HG03175 (cell line): ENCODE results near the gene SCEL.
"Not testable (repeated sequence)": the region's sequence is repeated elsewhere in the genome, so short reads cannot be mapped to it uniquely, and the experiment has no call there.

ENCODE experiments used
- ATAC-seq: cut with Tn5 transposase; IDR thresholded peaks from one replicate; pipeline ENCODE4 v1.9.1; 2021; ENCODE audit warnings: mild to moderate bottlenecking, moderate library complexity; ENCODE audit not compliant: unreplicated experiment

The SCEL gene

GRCh38 chr13:77535448-77535847 is at the start of gene SCEL:
TSS of gene SCEL (plus strand) at chr13:77535706. CDS start at chr13:77555876, 20,170 bp downstream.
- no peak for ATAC-seq

- ATAC-seq: peak; percentile 40
Observed at GRCh38 chr13:77489566-77490337, 45.8 kb upstream of the SCEL start.

DNA sequence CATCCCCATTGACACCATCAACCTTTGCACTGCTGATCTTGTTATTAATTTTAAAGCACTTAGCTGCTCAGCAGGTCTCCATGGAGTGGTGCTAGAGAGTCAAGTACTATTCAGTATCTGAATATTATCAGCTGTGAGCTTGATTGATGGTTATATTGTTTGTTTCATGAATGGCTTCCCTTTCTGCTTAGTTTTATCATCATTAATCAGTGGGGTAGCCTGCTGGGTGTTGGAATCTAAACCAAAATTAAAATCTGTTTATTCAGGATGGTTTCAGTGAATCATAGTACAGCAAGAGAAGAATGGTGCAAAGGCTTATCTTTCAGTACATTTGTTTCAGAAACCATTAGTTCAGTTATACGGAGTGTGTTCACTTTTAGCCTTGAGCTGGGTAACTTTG is 42.5 kb upstream of the SCEL start:
- ATAC-seq: peak; percentile 66

DNA sequence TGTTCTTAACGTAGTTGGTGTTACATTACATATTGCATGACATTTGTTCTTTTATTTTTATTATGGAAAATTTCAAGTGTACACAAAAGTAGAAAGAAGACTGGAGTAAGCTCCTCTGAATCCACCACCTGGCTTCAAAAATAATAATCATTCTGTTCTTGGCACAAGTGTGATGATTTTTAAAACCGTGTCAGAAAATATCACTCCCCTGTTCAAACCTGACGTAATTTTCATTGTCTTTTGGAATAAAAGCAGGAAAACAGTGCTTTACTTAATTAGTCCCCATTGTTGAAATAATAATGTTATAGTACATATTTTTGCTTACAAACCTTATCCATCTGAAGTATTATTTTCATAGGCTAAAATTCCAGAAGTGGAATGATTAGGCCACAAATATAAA is 41.3 kb upstream of the SCEL start:
- ATAC-seq: no peak

DNA sequence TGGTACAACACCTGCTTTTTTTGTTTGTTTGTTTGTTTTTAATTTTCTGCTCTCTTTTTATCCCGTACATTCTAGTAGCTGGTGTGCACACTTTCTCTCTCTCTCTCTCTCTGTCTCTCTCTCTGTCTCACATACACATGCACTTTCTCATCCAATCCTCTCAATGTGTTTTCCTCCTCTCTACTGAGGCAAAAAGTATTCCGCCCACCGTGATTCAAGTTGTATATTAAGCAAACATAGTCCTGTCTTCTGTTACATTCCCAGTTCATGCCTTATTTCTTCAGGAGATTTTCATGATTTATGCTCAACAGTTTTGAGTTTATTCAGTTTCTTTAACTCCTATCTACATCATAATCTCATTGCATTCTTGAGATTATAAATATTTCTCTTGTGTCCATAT is 38.2 kb upstream of the SCEL start:
- no peak for ATAC-seq

- no peak for ATAC-seq
Observed at GRCh38 chr13:77497835-77498234, 37.7 kb upstream of the SCEL start.

- peak; percentile 86 for ATAC-seq
Observed at GRCh38 chr13:77502104-77502720, 33.3 kb upstream of the SCEL start.

GRCh38 chr13:77503398-77503797 is 32.1 kb upstream of the SCEL start:
- ATAC-seq: no peak

DNA sequence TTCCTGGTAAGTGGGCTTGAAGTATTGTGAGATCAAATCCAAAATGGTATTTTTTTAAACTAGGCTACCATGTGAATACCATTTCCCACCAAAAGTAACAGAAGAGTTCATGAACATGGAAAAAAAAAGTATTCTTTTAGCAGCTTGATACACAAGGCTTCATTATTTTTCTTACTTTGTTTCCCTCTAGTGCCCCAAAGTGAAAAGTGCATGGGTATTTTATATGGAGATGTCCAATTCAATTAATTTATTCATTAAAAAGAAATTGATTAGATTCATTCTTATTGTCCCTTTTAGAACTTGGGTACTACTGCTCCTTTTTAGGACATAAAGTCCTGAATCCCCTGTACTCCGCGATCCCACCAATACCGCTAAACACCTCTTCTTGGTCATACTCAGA is 28.6 kb upstream of the SCEL start:
- no peak for ATAC-seq

DNA sequence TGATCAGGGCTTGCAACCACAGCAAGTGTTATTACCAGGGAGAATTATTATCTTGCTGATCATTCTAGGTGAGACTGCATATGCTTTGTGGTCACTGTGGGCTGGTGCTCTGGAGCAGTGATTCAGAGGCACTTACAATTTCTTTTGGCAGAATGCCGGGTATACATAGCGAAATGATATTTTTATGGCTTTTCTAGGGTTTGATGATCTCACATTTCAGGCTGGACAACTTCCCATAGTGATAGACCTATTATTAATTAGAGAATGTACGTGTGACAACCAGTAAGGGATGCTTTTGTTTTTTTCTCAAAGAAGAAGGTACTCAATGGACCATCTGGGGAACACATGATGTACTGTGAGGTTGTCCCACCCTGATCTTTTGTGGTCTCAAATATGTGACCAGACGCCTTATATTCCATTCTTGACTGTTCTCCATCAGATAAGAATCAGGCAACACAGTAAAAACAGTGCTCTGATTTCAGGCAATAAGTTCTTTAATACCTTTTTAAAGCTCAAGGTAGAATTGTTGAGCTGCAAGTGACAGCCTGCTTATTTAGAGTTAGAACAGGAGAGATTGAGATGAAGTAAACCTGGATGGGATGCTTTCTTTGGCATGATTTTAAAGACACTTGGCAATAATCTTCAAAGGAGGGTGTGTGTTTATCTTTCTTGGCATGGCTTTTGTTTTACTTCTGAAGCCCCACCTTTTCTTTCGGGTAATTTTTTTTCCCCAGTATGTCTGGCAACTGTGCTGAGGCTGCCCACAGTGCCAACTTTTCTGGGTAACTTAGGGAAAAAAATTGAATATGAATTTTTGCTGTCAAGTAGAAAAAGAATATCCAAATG is 27.4 kb upstream of the SCEL start:
- ATAC-seq: no peak

DNA sequence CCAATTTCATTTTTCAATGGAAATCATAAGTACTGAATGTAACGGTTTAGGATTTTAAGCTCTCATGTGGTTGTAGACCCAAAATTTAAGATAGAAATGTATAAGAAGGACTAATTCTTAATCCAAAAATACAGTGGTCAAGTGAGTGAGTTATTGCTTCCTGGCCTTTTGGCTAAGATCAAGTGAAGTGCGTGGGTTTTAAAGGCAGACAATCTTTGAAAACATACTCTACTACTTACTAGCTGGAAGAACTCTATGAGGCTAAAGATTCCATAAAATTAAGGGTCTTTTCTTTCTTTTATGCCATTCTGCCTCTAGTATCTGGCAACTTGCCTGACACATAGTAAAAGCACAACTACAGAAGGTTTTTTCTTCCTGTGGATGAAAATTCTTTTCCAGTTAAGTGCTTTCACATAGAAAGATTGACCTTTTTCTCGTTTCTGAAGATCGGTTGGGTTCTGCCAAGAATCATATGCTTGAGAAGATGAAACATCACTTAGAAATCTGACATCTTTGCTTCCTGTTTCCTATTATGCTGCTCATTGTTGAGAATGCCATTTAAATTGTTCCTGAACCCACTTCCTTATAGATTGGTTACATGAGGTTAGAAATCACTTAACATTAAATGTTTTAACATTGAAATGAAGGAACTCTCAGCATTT is 26.4 kb upstream of the SCEL start:
- ATAC-seq: no peak

DNA sequence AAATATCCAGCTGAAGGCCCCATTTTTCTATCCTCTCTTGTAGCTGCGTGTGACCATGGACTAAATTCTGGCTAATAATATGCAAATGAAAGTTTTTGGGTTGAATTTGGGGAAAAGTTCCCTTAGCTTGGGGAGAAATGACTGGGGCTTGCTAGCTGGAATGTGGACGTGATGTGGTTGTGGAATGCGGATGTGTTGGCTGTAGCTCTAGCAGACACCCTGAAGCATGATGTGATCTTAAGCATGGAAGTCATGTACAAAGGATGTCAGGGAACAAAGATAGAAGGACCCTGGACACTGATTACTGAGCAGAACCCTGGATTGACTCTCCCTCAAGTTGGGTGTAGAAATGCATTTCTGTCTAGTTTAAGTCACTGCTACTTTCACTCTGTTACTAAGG is 25.4 kb upstream of the SCEL start:
- ATAC-seq: no peak

- ATAC-seq: no peak
Observed at GRCh38 chr13:77511552-77511951, 24.0 kb upstream of the SCEL start.

DNA sequence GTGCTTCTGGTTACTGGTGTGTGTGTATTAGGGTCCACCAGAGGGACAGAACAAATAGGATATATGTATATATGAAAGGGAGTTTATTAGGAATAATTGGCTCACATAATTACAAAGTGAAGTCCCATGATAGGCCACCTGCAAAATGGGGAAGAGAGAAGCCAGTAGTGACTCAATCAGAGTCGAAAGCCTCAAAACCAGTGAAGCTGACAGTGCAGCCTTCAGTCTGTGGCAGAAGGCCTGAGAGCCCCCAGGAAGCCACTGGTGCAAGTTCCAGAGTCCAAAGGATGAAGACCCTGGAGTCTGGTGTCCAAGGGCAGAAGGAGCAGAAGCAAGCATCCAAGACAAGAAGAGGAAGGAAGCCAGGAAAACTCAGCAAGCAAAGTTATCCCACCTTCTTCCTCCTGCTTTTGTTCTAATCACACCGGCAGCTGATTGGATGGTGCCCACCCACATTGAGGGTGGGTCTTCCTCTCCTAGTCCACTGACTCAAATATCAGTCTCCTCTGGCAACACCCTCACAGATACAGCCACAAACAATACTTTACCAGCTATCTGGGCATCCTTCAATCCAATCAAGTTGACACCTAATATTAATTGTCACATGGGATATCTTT is 21.7 kb upstream of the SCEL start:
- ATAC-seq: peak; percentile 80

GRCh38 chr13:77514336-77514726 is 21.2 kb upstream of the SCEL start:
- peak; percentile 85 for ATAC-seq

DNA sequence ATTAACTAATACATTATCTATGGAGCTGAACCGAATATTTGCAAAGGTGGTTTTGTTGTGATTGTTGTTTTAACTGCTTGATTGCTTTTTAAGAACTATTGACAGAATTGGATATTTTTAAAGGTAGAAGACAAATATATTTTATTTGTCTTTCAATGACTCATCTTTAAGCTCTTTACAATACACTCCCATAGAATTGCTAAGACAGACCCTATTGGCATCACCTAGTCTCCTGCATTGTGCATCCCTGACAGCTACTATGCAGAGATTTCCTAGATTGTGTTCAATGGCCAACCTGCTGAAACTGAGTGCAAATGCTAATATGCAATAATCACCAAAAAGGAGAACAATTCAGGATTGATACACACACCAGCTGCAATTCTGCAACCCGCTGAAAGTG is 19.7 kb upstream of the SCEL start:
- no peak for ATAC-seq

GRCh38 chr13:77516342-77516789 is 19.1 kb upstream of the SCEL start:
- no peak for ATAC-seq

- ATAC-seq: no peak
Observed at GRCh38 chr13:77518266-77518665, 17.2 kb upstream of the SCEL start.

- ATAC-seq: not testable (repeated sequence)
Observed at GRCh38 chr13:77519396-77519795, 16.1 kb upstream of the SCEL start.

- ATAC-seq: no peak
Observed at GRCh38 chr13:77519808-77520207, 15.7 kb upstream of the SCEL start.

DNA sequence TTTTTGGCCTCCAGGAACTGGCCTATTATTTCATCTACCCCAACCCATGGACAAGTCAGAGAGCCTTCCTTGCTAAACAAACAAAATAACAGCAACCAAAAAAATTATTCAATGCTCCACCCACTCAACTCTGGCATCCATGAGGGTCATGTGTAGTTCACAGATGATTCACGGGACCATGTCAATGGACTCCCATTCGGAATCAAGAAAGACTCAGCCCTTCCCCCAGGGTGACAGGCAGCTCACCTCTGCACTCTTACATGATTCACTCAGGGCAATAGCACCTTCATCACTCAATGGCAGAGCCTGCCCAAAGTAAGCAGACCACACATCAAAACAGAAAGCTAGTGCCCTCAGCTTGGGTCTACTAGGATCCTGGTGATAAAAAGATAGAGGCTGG is 14.3 kb upstream of the SCEL start:
- ATAC-seq: no peak
